Fibroblast of pulmonary artery (primary cell): Measurements from ENCODE around the gene CD99.

Experiments used
- DNase-seq: peaks from one replicate; pipeline ENCODE4 v3.0.0-alpha.2; 2010; ENCODE audit warnings: low read depth
- H3K4me3 ChIP-seq: replicated peaks from 2 replicates; pipeline ENCODE4 v1.5.1; 2011; ENCODE audit warnings: low read depth, mild to moderate bottlenecking, control low read depth, low read length, moderate library complexity
- TF ChIP-seq, protein P1 (sequence below): IDR thresholded peaks from 2 replicates; pipeline ENCODE4 v1.5.1; 2011; ENCODE audit warnings: mild to moderate bottlenecking, control low read depth, low read length, inconsistent platforms; ENCODE audit errors: missing control alignments

CD99 gene

DNA sequence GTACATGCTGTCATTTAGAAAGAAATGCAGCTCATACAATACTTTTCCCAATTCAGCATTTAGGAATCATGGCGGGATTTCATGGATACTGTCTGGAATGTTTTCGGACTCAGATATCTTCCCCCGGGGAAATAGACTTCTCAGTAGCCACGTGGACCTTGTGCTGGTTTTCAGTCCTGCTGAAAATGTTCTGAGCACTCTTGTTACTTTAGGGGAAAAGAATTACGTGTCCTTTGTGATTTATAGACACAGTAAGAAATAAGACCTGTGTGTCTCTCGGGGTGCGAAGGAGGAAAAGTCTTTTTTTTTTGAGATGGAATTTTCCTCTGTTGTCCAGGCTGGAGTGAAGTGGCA lies 3.8 kb downstream of the CD99 start:
- no peak for DNase-seq
- no peak overlapping the region for H3K4me3 ChIP-seq
- TF ChIP-seq, protein P1, sequence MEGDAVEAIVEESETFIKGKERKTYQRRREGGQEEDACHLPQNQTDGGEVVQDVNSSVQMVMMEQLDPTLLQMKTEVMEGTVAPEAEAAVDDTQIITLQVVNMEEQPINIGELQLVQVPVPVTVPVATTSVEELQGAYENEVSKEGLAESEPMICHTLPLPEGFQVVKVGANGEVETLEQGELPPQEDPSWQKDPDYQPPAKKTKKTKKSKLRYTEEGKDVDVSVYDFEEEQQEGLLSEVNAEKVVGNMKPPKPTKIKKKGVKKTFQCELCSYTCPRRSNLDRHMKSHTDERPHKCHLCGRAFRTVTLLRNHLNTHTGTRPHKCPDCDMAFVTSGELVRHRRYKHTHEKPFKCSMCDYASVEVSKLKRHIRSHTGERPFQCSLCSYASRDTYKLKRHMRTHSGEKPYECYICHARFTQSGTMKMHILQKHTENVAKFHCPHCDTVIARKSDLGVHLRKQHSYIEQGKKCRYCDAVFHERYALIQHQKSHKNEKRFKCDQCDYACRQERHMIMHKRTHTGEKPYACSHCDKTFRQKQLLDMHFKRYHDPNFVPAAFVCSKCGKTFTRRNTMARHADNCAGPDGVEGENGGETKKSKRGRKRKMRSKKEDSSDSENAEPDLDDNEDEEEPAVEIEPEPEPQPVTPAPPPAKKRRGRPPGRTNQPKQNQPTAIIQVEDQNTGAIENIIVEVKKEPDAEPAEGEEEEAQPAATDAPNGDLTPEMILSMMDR = no peak

DNA sequence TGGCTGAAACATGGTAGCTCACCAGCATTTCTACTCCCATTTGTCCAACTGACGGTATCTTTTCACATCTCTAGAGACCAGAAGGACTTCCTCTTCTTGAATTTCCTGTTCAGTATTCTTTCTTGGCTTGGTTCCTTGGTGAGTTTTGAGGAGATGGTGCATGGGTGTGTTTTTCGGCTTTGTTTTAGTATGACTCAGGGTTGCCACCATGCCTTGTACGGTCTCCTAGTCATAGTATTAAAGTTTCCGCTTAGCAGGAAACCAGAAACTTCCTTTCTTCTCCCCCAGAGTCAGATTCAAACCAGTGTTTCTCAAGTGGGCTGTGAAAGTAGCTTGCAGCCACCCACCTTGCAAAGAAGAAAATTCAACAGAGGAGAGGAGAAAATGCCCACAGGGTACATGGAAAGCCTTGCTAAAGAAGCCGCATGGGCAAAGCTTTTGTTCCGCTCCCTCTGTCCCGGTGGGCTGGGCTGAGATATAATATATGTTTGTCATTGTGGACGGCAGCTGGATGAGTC lies 5.7 kb downstream of the CD99 start:
- peak; percentile 93 for DNase-seq
- TF ChIP-seq, protein P1 = no peak
- H3K4me3 ChIP-seq = no peak overlapping the region

DNA sequence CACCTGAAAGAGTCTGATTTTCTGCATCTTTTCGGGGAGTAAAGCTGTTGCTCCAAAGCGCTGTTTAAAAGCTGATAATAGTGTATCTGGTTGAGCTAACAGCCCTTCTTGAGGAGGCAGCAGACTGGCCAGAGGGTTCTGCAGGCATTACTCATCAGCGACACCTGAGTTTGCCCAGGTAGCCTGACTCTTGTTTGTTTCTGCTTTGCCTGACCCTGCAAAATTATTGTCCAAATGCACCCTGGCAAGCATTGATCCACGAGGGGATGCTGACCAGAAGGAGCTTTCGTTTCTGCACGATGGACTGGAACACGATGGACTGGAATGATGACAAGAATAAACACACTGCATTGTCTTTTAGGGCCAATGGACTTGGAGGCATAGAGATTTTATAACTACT lies 6.2 kb downstream of the CD99 start:
- TF ChIP-seq, protein P1 = no peak

DNA sequence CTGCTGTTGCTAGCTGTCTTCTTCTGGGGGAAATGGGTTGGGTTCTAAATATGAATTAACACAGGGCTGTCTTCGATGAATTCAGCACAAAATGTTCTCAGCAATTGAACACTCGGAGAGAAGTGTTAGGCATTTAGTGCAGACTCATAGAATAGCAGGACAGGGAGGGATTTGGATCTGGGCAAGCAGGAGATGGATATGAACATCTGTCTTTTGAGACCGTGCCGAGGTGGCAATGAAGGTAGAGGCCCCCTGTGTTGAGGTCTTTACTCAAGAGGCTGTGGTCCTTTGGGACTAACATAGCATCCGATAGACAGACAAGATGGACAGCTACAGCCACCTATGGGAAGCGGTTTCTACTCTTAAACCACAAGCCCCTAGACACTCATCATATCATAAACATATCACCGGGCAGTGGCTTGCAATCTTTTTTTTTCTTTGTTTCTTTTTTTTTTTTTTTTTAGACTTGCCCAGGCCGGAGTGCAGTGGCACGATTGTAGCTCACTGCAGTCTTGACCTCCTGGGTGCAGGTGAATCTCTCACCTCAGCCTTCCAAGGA lies 6.7 kb downstream of the CD99 start:
- H3K4me3 ChIP-seq = no peak overlapping the region
- no peak for DNase-seq
- TF ChIP-seq, protein P1 = no peak

More for the DNA sequence above, 6.2 kb downstream of the CD99 start:
- no peak for DNase-seq
- no peak overlapping the region for H3K4me3 ChIP-seq

DNA sequence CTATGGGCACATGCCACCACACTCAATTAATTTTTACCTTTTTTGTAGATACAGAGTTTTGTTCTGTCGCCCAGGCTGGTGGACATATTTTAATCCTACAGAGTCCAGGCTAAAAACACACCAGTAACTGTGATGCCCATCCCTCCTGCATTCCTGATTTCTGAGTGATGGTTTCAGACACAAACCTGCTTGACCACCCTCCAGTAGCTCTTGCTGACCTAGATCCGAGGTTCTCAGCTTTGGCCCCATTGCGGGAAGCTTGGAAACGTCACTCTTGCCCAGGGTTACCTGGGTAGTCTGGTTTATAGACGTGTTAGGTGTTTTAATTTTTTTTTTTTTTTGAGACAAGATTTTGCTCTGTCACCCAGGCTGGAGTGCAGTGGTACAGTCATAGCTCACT lies 7.5 kb downstream of the CD99 start:
- H3K4me3 ChIP-seq = no peak overlapping the region
- no peak for DNase-seq
- TF ChIP-seq, protein P1 = no peak

DNA sequence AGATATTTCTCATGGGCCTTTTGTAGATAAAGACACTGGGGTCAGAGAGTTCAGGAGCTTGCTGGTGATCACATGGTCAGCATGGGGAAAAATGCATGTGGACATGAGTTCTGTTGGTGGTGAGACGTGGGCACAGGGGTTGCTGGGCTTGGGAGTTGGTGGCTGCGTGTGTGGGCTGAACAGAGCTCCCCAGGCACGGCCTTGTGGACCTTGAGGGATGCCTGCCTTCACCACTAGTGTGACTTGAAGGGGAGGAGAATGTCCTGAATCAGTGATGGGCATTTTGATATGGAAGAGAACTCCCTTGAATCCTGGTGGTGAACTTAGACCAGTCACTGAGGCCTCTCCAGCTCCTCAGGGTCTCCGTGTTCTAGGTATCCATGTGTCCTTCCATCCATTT lies 8.9 kb downstream of the CD99 start:
- no peak for DNase-seq
- H3K4me3 ChIP-seq = no peak overlapping the region
- TF ChIP-seq, protein P1 = no peak
